ENCODE data around the gene KCP. TPM values are rescaled to one million over a fixed set of nuclear protein-coding genes. Genes with fewer than 3 reads are reported as not detected.

KCP gene
- total and polyA plus RNA-seq, 4 experiments from 2014 or later, result 0.39 to 0.55 TPM; not detected in 2

- Mint-ChIP-seq H3K4me1 (peaks cover 21 to 42% (median 31%) of the 10 kb centered on the region in 4 donors), H3K27me3 (no peaks in the 10 kb centered on the region), H3K4me3 (peak within 1 kb of the TSS; percentile 95 to 100 (median 98)), H3K27ac (peak within 1 kb of the TSS; percentile 90 to 100 (median 97)), H3K9me3 (no peaks in the 10 kb centered on the region), H3K36me3 (peaks cover 11 to 29% of the 10 kb centered on the region in 2 donors)
- DNase-seq, result peak; percentile 98 to 100 (median 99)
- intact Hi-C loops (cut with micrococcal nuclease), result loop anchor here (1.0 to 2.0 kb wide), 4 partner anchors 21 to 361 kb away; partner anchors contain the start of genes CALU and CCDC136
- Histone ChIP-seq H3K4me3 (ENCODE audit: low read length in 2 of 2) (peak within 1 kb of the TSS; percentile 61 to 89), H3K36me3 (ENCODE audit: insufficient read depth, low read length) (peaks cover 5% of the 10 kb centered on the region), H3K27me3 (ENCODE audit: insufficient read depth, low read length) (no peaks in the 10 kb centered on the region), H3K27ac (ENCODE audit: low read depth, low read length) (peak within 1 kb of the TSS; percentile 79), H3K4me1 (ENCODE audit: insufficient read depth, low read length) (peaks cover 20% of the 10 kb centered on the region), H3K9me3 (ENCODE audit: control insufficient read depth in 1 of 2, low read length in 2 of 2) (no peaks in the 10 kb centered on the region)
- CTCF ChIA-PET (ENCODE audit: partially characterized antibody), result interaction anchor here (1.0 to 5.4 kb wide), 7 partner anchors 9 to 229 kb away, joined by 3 to 61 read pairs (median 5); no protein-coding TSS in a partner anchor
- POLR2A ChIA-PET (ENCODE audit: partially characterized antibody), result interaction anchor here (0.5 to 1.6 kb wide), 4 partner anchors 13 to 1915 kb away, joined by 3 to 12 read pairs (median 6); partner anchors contain the start of genes CALU and CCDC136
Measured at GRCh38 chr7:128862571-128863432, 47.7 kb downstream of the KCP start, which contains the start of gene ATP6V1F. ATP6V1F (plus strand) TSS chr7:128862856; CDS start chr7:128862905, 49 bp downstream.

DNA sequence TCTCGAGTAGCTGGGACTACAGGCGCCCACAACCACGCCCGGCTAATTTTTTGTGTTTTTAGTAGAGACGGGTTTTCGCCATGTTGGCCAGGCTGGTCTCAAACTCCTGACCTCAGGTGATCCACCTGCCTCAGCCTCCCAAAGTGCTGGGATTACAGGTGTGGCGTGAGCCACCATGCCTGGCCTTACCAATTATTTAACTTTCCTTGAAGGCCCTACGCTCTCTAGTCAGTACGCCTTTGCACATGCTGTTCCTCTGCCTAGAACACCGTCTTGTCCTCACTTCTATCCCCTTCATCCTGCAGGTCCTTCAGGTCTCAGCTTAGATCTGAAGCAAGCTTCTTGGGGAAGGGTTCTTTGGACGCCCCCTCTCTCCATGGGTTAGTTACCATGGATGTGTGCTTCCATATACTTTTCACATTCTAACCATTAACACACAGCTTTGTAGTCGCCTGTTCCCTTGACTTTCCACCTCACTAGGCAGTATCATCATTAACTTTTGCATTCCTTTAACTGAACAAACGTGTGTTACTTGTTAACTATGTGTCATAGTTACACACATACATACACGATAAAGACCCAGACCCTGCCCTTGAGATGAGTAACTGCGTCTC lies 48.4 kb downstream of the KCP start:
- Histone ChIP-seq H3K27me3 (ENCODE audit: insufficient read depth, low read length) (no peaks in the 10 kb centered on the region), H3K27ac (ENCODE audit: low read depth, low read length) (peak overlapping the region; percentile 79), H3K4me3 (ENCODE audit: low read length in 2 of 2) (peak overlapping the region; percentile 45 to 61), H3K36me3 (ENCODE audit: insufficient read depth, low read length) (peaks cover 5% of the 10 kb centered on the region), H3K9me3 (ENCODE audit: control insufficient read depth in 1 of 2, low read length in 2 of 2) (no peaks in the 10 kb centered on the region), H3K4me1 (ENCODE audit: insufficient read depth, low read length) (peaks cover 20% of the 10 kb centered on the region)
- POLR2A ChIA-PET (ENCODE audit: partially characterized antibody), result interaction anchor here (0.5 to 1.6 kb wide), 4 partner anchors 12 to 1916 kb away, joined by 3 to 12 read pairs (median 6); partner anchors contain the start of genes CALU and CCDC136
- Mint-ChIP-seq H3K9me3 (no peaks in the 10 kb centered on the region), H3K27ac (peak overlapping the region; percentile 90 to 100 (median 97)), H3K4me3 (peak overlapping the region; percentile 95 to 100 (median 98)), H3K36me3 (peaks cover 11 to 26% of the 10 kb centered on the region in 2 donors), H3K27me3 (no peaks in the 10 kb centered on the region), H3K4me1 (peaks cover 17 to 39% (median 29%) of the 10 kb centered on the region in 4 donors)
- intact Hi-C loops (cut with micrococcal nuclease), result loop anchor here (1.0 to 2.0 kb wide), 4 partner anchors 20 to 362 kb away; partner anchors contain the start of genes CALU and CCDC136
- CTCF ChIA-PET (ENCODE audit: partially characterized antibody), result interaction anchor here (1.0 to 5.4 kb wide), 6 partner anchors 10 to 230 kb away, joined by 3 to 61 read pairs (median 6); no protein-coding TSS in a partner anchor
- no peak for DNase-seq

GRCh38 chr7:128860158-128861073 lies 50.1 kb downstream of the KCP start:
- H3K9me3 Mint-ChIP-seq, result no peaks in the 10 kb centered on the region
- POLR2A ChIA-PET (ENCODE audit: partially characterized antibody), result interaction anchor here (0.7 kb wide), 1 partner anchor 10 kb away, joined by 3 read pairs; no protein-coding TSS in a partner anchor
- H3K27me3 ChIP-seq (ENCODE audit: insufficient read depth, low read length), result no peaks in the 10 kb centered on the region
- no peaks in the 10 kb centered on the region for H3K9me3 ChIP-seq (ENCODE audit: control insufficient read depth in 1 of 2, low read length in 2 of 2)
- no peak overlapping the region for H3K4me3 ChIP-seq (ENCODE audit: low read length in 2 of 2)
- H3K4me1 ChIP-seq (ENCODE audit: insufficient read depth, low read length), result peaks cover 20% of the 10 kb centered on the region
- H3K27me3 Mint-ChIP-seq, result no peaks in the 10 kb centered on the region
- no peak overlapping the region for H3K4me3 Mint-ChIP-seq
- no peak overlapping the region for H3K27ac ChIP-seq (ENCODE audit: low read depth, low read length)
- DNase-seq, result no peak
- no peaks in the 10 kb centered on the region for H3K36me3 ChIP-seq (ENCODE audit: insufficient read depth, low read length)
- intact Hi-C loops (cut with micrococcal nuclease), result no loop called here
- H3K36me3 Mint-ChIP-seq, result peaks cover 6 to 16% of the 10 kb centered on the region in 2 donors
- peaks cover 14 to 33% (median 22%) of the 10 kb centered on the region in 4 donors for H3K4me1 Mint-ChIP-seq
- CTCF ChIA-PET (ENCODE audit: partially characterized antibody), result interaction anchor here (0.6 to 5.4 kb wide), 3 partner anchors 9 to 23 kb away, joined by 3 to 61 read pairs (median 3); no protein-coding TSS in a partner anchor
- H3K27ac Mint-ChIP-seq, result peak overlapping the region in 5 of 7 donors; percentile 55 to 86 (median 70)

- Histone ChIP-seq H3K36me3 (ENCODE audit: insufficient read depth, low read length) (no peaks in the 10 kb centered on the region), H3K4me3 (ENCODE audit: low read length in 2 of 2) (no peak overlapping the region), H3K4me1 (ENCODE audit: insufficient read depth, low read length) (peaks cover 19% of the 10 kb centered on the region), H3K27me3 (ENCODE audit: insufficient read depth, low read length) (no peaks in the 10 kb centered on the region), H3K9me3 (ENCODE audit: control insufficient read depth in 1 of 2, low read length in 2 of 2) (no peaks in the 10 kb centered on the region), H3K27ac (ENCODE audit: low read depth, low read length) (no peak overlapping the region)
- intact Hi-C loops (cut with micrococcal nuclease), result no loop called here
- H3K27ac Mint-ChIP-seq, result no peak overlapping the region
- peaks cover 11 to 24% (median 16%) of the 10 kb centered on the region in 4 donors for H3K4me1 Mint-ChIP-seq
- H3K36me3 Mint-ChIP-seq, result peaks cover 0 to 11% of the 10 kb centered on the region in 2 donors
- no peak overlapping the region for H3K4me3 Mint-ChIP-seq
- DNase-seq, result no peak
- ChIA-PET CTCF (ENCODE audit: partially characterized antibody) (interaction anchor here (1.0 to 5.4 kb wide), 2 partner anchors 16 to 24 kb away, joined by 3 to 61 read pairs; no protein-coding TSS in a partner anchor), POLR2A (ENCODE audit: partially characterized antibody) (interaction anchor here (0.7 kb wide), 1 partner anchor 11 kb away, joined by 3 read pairs; no protein-coding TSS in a partner anchor)
- no peaks in the 10 kb centered on the region for H3K9me3 Mint-ChIP-seq
- peaks cover 0 to 1% of the 10 kb centered on the region in 2 donors for H3K27me3 Mint-ChIP-seq
Measured at GRCh38 chr7:128859232-128860157, 51.0 kb downstream of the KCP start.

GRCh38 chr7:128858380-128859231 lies 51.9 kb downstream of the KCP start:
- Mint-ChIP-seq H3K36me3 (peaks cover 0 to 9% of the 10 kb centered on the region in 2 donors), H3K4me1 (peaks cover 8 to 20% (median 12%) of the 10 kb centered on the region in 4 donors), H3K4me3 (no peak overlapping the region), H3K27me3 (peaks cover 1% of the 10 kb centered on the region in 2 donors), H3K9me3 (no peaks in the 10 kb centered on the region), H3K27ac (no peak overlapping the region)
- intact Hi-C loops (cut with micrococcal nuclease), result no loop called here
- Histone ChIP-seq H3K27me3 (ENCODE audit: insufficient read depth, low read length) (no peaks in the 10 kb centered on the region), H3K9me3 (ENCODE audit: control insufficient read depth in 1 of 2, low read length in 2 of 2) (no peaks in the 10 kb centered on the region), H3K36me3 (ENCODE audit: insufficient read depth, low read length) (no peaks in the 10 kb centered on the region), H3K4me3 (ENCODE audit: low read length in 2 of 2) (no peak overlapping the region), H3K4me1 (ENCODE audit: insufficient read depth, low read length) (peaks cover 10% of the 10 kb centered on the region), H3K27ac (ENCODE audit: low read depth, low read length) (no peak overlapping the region)
- ChIA-PET CTCF (ENCODE audit: partially characterized antibody) (no interaction called here), POLR2A (ENCODE audit: partially characterized antibody) (no interaction called here)
- DNase-seq, result no peak
